Choroid plexus epithelial cell (primary cell): ENCODE data around the gene LRRC3B.

Experiments used
- DNase-seq: peaks from one replicate; pipeline ENCODE4 v3.0.0-alpha.2; 2010; ENCODE audit warnings: low read depth
- H3K4me3 ChIP-seq: 2 replicates; pipeline ENCODE4 v1.5.1; 2011; ENCODE audit warnings: low read depth, mild to moderate bottlenecking, control low read depth, low read length, moderate library complexity
- CTCF ChIP-seq: conservative IDR thresholded peaks from 2 replicates; pipeline ENCODE4 v1.5.1; 2011; ENCODE audit warnings: low read depth, mild to moderate bottlenecking, control low read depth, inconsistent platforms, low read length, moderate library complexity

Gene LRRC3B

GRCh38 chr3:26621906-26622620 lies 509 bp upstream of the LRRC3B start:
- DNase-seq = no peak
- TF ChIP-seq CTCF = no peak
- H3K4me3 ChIP-seq = no peak overlapping the region

- no peak for TF ChIP-seq CTCF
- no peak for DNase-seq
- no peak overlapping the region for H3K4me3 ChIP-seq
Observed at GRCh38 chr3:26623419-26624208, 1.0 kb downstream of the LRRC3B start.

GRCh38 chr3:26624209-26624765 lies 1.7 kb downstream of the LRRC3B start:
- DNase-seq = no peak
- TF ChIP-seq CTCF = no peak
- H3K4me3 ChIP-seq = no peak overlapping the region

- no peak overlapping the region for H3K4me3 ChIP-seq
- DNase-seq = no peak
- TF ChIP-seq CTCF = no peak
Observed at GRCh38 chr3:26625187-26625586, 2.6 kb downstream of the LRRC3B start.

GRCh38 chr3:26627080-26627479 lies 4.5 kb downstream of the LRRC3B start:
- H3K4me3 ChIP-seq = no peak overlapping the region
- DNase-seq = no peak
- TF ChIP-seq CTCF = no peak

- no peak for TF ChIP-seq CTCF
- DNase-seq = no peak
Observed at GRCh38 chr3:26628915-26629314, 6.3 kb downstream of the LRRC3B start.

More at GRCh38 chr3:26628915-26629314, 6.3 kb downstream of the LRRC3B start:
- H3K4me3 ChIP-seq = no peak overlapping the region
